Left cardiac atrium (tissue), 4 donors: ENCODE results near the gene SEC24D. TPM values are rescaled to one million over a fixed set of nuclear protein-coding genes. Genes with fewer than 3 reads are reported as not detected.
"Not testable (repeated sequence)": the region's sequence is repeated elsewhere in the genome, so short reads cannot be mapped to it uniquely, and the experiment has no call there.

Source experiments
- ATAC-seq, 2 donors: fragments of 200-7000 bp; cut with Tn5 transposase; one replicate each; pipeline ENCODE4 v1.9.1; 2020; ENCODE audit warnings: mild to moderate bottlenecking in 2 of 2, moderate library complexity in 2 of 2
- DNase-seq: peaks from one replicate; pipeline ENCODE4 v3.0.0-alpha.2; 2020
- intact Hi-C, 2 donors: fragments of 100-400 bp; cut with DNase I; formaldehyde crosslinking; loops; one replicate each; pipeline versions ENCODE4 v1.14.1 to v1.15.1; 2022 to 2023
- total RNA-seq, 2 donors: library from RNA; stranded (reverse); fragmentation: NEBNext Ultra II Directional; extraction: Animal tissue kit (Norgen Biotek cat#: 25700); gene quantifications; one replicate each; pipeline ENCODE4 v1.2.1, GENCODE V29; 2021
- donor health status: DM: no; HTN: yes; CAD: no.
- donor health status: DM: no; HTN: yes; CAD: no; lungs with severe emphysema.
- donor health status: DM: yes; HTN: yes; CAD: no.
- donor health status: Dilated cardiomyopathy.

SEC24D gene
- total RNA-seq, 2 donors from 2014 or later = 23.6 to 42.7 TPM

DNA sequence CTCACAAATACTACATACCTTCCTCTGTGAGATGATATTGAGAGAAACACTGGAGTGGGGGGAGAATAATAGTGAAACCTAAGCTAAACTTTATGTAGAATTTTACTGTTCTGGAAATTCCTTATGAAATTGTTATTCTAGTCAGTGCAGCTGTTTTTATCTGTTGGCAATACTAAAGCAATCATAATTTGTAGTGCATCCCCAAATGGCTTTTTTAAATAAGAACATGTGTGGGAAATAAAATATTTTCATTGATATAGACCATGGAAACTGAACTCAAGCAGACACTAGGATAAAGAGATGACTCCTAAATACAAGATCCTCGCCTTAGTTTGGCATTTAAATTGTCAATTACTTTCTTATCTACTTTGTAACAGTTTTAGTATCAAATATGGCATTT, 51.1 kb downstream of the SEC24D start:
- intact Hi-C loops = no loop called here
- ATAC-seq = no peak
- no peak for DNase-seq

DNA sequence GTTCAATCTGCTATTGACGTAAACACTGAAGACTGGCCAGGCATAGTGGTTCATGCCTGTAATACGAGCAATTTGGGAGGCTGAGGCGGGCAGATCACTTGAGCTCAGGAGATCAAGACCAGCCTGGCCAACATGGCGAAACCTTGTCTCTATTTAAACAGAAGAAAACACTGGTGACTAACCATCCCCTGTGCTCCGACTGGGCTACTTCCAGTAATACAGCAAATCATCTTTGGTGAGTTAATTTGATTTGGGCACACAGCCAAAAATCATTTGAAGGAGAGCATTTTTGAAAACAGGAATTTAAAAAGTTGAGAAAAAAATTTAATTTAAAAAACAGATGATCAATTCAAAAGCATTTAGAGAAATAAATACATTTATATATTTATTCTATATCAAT, 52.0 kb downstream of the SEC24D start:
- ATAC-seq = peak in 1 of 2 donors; percentile 35

DNA sequence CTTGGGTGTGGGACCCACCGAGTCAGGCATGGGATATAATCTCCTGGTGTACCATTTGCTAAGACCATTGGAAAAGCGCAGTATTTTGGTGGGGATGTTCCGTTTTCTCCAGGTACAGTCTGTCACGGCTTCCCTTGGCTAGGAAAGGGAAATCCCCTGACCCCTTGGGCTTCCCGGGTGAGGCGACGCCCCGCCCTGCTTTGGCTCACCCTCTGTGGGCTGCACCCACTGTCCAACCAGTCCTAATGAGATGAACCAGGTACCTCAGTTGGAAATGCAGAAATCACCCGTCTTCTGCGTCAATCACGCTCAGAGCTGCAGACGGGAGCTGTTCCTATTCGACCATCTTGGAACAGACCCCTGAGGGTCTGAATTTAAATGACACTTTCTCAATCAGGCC, 53.0 kb downstream of the SEC24D start:
- ATAC-seq, intact Hi-C loops, DNase-seq: not testable (repeated sequence)

More for the DNA sequence above, 52.0 kb downstream of the SEC24D start:
- intact Hi-C loops = no loop called here
- peak; percentile 31 for DNase-seq

DNA sequence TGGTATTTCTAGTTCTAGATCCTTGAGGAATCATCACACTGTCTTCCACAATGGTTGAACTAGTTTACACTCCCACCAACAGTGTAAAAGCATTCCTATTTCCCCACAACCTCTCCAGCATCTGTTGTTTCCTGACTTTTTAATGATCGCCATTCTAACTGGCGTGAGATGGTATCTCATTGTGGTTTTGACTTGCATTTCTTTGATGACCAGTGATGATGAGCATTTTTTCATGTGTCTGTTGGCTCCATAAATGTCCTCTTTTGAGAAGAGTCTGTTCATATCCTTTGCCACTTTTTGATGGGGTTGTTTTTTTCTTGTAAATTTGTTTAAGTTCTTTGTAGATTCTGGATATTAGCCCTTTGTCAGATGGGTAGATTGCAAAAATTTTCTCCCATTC, 58.3 kb downstream of the SEC24D start:
- ATAC-seq, DNase-seq: not testable (repeated sequence)
- intact Hi-C loops = loop anchor here in 1 of 2 donors (10.0 kb wide), 1 partner anchor 107 kb away; the partner anchor contains the start of gene SYNPO2

DNA sequence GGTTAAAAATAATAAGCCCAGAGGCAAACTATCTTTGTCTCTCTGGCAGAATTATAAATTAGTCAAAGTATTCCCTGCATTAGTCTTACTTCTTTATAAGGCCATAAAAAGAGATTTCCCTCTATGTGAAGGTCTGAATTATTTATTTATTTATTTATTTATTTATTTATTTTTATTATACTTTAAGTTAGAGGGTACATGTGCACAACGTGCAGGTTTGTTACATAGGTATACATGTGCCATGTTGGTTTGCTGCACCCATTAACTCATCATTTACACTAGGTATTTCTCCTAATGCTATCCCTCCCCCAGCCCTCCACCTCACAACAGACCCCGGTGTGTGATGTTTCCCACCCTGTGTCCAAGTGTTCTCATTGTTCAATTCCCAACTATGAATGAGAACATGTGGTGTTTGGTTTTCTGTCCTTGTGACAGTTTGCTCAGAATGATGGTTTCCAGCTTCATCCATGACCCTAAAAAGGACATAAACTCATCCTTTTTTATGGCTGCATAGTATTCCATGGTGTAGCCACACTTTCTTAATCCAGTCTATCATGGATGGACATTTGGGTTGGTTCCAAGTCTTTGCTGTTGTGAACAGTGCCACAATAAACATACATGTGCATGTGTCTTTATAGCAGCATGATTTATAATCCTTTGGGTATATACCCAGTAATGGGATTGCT, 58.8 kb downstream of the SEC24D start:
- not testable (repeated sequence) for DNase-seq, ATAC-seq
- intact Hi-C loops = loop anchor here in 1 of 2 donors (10.0 kb wide), 1 partner anchor 108 kb away; the partner anchor contains the start of gene SYNPO2

DNA sequence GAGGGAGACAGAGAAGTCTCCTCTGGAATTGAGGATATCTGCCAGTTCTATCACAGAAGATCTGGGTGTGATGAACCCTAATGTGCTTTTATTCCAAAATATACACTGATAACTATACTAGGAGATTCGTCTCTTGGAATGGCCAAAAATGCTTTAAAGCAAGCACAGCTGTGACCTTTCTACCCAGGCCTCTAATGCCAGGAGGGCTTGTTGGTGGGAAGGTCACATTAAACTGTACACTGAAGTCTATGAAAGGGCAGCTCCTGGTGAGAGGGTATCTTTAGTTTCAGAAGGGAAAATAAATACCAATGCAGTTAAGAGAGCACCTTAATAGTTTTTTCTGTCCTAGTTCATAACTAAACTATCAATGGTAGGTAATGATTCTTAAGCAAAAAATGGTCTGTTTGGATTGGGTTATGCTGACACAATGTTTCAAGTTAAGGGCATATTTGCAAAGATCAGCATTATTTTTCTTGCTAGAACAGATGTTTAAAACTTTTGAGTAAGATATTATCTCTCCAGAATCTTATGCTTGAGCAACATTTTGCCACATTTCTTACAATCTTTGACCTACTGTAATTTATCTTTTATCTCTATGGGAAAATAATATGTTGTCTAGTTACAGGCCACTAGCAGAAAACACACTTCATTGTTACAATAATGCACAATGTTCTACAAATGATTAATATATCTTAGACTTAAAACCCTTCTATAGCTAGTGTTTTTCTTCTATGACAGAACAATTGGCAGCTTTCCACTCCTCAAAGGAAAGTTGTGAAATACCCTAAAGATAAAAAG, 59.6 kb downstream of the SEC24D start:
- no peak for DNase-seq
- intact Hi-C loops = loop anchor here in 1 of 2 donors (10.0 kb wide), 1 partner anchor 108 kb away; the partner anchor contains the start of gene SYNPO2
- ATAC-seq = no peak

DNA sequence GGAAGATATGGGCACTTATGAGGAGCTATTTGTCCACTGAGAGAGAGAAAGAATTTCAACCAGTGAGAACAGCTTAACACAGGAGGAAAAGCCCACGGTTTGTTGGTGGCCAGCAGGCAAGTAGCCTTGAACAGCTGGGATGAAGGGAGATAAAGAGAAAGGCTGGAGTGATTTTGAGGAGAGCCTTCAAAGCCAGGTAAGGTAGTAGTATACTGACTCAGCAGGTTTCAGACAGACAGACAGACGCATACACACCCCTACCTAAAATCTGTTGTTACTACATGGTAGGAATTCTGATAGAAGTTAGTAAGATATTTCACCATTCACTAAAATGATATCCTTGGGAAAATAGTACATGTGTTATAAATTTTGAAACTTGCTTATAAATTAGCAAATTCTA, 60.5 kb downstream of the SEC24D start:
- intact Hi-C loops = loop anchor here in 1 of 2 donors (10.0 kb wide), 1 partner anchor 109 kb away; the partner anchor contains the start of gene SYNPO2
- no peak for DNase-seq

DNA sequence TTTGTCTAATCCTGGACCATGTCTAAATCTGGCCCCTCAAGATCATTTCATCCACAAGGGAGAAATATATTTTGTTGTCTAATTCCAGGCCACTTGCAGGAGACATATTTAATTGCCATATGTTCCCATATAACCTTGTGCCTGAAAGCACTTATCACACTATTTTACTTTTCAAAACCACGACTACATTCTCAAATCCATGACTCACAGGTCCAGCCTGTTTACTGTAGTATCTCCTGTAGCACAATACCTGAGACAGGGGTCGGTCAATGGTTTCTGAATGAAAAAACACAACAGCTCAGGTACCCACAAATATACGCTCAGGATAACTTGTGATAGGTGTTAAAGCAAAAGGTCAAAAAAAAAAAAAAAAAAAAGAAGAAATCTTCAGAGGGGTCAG, 60.9 kb downstream of the SEC24D start:
- ATAC-seq = no peak
- intact Hi-C loops = loop anchor here (5.0 to 10.0 kb wide), 3 partner anchors 110 to 197 kb away; partner anchors contain the start of gene SYNPO2 (in 2 of the 2)
- no peak for DNase-seq

More for the DNA sequence above, 60.5 kb downstream of the SEC24D start:
- ATAC-seq = peak in 1 of 2 donors; percentile 35

DNA sequence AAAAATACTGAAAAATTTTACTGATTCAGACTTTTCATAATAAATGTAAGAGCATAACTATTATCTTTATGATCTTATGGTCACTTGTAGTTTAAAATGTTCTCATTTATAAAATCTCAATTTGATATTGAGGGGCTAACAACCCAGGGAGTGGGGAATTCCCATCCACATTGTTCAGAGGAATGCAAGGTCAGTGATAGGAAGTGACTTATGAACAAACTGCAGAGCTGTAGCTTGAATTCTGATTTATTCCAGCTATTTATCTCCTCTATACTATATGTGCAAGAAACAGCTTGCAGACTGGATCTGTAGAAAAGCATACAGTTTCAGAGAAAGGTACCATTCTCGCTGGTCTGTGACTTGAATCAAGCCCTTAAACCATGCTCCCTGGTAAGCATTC, 61.6 kb downstream of the SEC24D start:
- DNase-seq = no peak
- intact Hi-C loops = loop anchor here (5.0 to 10.0 kb wide), 3 partner anchors 110 to 198 kb away; partner anchors contain the start of gene SYNPO2 (in 2 of the 2)
- ATAC-seq = no peak

DNA sequence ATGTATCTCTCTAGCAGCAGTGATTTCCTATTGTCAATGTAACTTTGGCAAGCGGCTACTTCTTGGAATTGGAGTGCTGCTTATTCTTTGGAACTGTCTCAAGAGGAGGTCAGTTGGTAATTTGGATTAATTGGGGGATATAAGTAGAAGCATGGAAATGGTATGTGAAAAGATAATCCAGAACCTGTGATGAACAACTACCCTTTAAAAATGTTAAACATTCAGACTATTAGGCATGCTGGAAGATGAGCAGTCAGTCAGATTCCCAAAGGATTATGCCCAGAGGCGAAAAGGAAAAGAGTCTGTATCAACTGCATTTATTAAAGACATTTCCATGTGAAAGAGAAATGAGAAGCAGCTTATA, 62.5 kb downstream of the SEC24D start:
- no peak for DNase-seq
- intact Hi-C loops = loop anchor here (2.0 to 10.0 kb wide), 4 partner anchors 111 to 199 kb away; partner anchors contain the start of gene SYNPO2 (in 2 of the 2)
- no peak for ATAC-seq

DNA sequence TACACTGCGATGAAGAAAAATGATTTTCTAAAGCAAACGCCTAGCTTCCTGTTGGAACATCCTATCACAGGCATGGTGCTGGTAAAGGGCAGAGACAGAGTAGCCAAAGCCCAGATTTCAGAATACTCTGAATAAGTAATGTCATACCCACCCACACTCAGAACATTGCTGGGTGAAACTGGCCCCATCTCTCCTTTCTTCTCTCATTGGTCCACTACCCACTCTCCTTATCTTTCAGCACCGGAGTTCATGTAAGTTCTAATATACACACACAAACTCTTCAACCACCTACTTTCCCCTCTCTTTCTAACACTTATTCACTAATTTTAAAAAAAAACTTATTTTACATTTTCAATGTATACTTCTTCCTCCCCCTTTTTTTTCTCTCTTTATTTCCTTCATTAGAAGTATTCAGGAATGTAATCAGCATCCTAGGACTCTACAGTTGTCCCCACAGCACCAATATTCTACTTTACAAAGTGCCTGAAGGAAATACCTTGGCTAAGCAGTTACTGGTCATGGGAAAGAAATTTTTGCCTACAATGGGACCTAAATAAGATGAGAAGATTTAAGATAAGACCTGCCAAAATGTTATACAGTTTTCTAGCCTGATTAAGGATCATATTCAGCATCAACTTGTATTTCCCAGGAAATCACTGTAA, 63.0 kb downstream of the SEC24D start:
- intact Hi-C loops = loop anchor here (2.0 to 10.0 kb wide), 4 partner anchors 112 to 199 kb away; partner anchors contain the start of gene SYNPO2 (in 2 of the 2)
- DNase-seq = no peak
- peak; percentile 32 to 63 for ATAC-seq

DNA sequence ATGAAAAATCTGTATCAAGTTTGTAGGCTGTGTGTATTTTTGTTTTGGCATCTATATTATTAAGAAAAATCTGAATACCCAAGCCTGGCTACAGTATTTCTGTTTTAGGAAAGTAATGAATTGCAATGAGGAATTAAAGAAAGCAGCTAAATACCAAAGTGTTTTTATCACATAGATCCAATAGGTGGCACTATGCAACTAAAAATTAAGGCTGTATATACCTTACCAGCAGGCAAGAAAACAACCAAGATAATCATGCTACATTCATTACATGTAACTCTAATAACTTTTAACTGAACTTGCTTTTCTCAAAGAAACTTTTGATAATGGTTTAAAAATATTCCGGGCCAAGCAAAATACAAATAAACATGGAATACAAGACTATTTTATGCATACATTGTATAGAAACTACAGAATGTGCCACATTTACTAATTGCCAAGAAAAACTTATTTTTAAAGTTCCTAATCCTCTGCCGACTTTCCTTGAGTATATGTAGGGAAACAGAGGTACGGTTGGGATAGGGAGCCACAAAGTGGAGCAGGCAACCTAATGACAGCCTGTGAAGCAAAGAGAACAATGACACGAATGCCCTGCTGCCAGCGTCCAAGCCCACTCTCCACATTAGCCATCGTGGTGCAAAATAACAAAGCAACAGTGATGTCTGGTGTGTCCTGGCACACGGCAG, 63.7 kb downstream of the SEC24D start:
- intact Hi-C loops = loop anchor here (2.0 to 10.0 kb wide), 4 partner anchors 113 to 200 kb away; partner anchors contain the start of gene SYNPO2 (in 2 of the 2)
- ATAC-seq = peak; percentile 80 to 82
- DNase-seq = no peak

DNA sequence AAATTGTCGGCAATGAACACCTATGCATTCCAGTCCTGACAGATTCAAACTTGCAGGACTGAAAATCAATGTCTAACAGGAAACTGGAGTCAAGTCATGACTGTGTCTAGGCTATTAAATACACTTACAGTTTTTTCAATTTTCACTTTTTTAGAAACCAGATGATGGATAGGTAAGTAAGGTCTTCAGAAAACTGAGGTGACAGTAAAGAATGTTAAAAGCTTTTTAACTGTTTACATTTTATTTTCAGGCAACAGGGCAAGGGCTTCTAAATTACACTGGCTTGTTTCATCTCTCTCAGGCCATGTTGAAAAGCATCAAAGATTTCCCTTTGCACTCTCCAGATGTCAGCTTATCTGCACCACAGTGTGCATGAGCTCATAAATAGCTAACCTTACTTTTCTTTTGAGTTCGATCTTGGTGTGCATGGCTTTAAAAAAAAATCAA, 65.2 kb downstream of the SEC24D start:
- intact Hi-C loops = loop anchor here (5.0 to 10.0 kb wide), 3 partner anchors 114 to 202 kb away; partner anchors contain the start of gene SYNPO2 (in 2 of the 2)
- ATAC-seq = peak in 1 of 2 donors; percentile 32
- no peak for DNase-seq

DNA sequence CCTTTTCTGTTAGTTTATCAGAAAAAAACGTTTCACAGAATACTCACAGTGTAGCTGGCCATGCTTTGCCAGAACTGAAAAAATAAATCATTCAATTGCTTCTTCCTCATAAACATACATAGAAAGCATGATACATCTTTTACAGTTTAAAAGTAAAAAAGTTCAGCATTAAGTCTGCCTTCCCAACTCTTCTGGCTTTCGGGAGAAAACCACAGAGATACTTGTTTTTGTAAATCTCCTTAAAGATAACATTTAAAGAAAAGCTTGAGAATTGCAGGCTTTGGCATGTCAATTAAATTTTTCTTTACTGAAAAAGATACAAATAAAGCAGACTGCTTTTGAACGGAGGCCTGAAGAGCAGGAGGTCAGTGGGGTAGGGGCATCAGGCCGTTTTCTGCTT, 66.8 kb downstream of the SEC24D start:
- ATAC-seq = no peak

DNA sequence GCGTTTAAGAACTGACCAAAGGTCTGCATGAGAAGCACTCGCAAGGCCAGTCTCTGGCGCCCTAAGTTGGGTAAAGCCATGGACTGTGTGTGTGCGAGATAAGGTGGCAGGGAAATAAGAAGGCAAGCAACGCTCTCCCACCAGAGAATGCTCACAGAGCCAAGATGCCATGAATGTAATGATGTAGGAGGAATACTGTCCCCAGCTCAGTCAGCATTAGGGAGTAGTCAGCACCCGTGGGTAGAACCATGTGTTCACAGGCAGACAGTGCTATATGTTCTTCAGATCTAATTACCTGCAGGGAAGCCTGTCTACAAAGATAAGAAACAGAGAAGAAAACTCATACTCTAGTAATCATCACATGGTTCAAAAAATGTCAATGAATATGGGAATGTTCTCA, 68.8 kb downstream of the SEC24D start:
- no peak for DNase-seq
- ATAC-seq = no peak
- intact Hi-C loops = no loop called here

More for the DNA sequence above, 66.8 kb downstream of the SEC24D start:
- no peak for DNase-seq
- intact Hi-C loops = no loop called here

DNA sequence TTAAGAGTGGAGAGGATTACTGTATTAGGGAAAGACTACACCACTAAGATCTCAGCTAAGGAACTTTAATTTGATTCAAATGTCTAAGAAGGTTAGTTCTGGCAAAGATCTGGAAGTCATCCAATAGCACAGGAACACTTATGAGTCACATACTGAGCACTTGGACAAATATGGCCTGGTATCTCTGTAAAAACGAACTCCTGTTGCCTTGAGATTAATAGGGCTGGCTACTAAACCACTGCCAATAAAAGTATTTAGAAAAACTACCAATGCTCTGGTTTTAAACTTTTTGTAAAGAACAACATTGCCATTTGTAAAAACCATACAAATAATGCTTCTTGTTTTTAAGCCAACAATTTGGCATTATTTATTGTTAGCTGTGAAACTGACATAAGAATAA, 70.5 kb downstream of the SEC24D start:
- ATAC-seq = peak; percentile 83 to 92
- intact Hi-C loops = no loop called here

DNA sequence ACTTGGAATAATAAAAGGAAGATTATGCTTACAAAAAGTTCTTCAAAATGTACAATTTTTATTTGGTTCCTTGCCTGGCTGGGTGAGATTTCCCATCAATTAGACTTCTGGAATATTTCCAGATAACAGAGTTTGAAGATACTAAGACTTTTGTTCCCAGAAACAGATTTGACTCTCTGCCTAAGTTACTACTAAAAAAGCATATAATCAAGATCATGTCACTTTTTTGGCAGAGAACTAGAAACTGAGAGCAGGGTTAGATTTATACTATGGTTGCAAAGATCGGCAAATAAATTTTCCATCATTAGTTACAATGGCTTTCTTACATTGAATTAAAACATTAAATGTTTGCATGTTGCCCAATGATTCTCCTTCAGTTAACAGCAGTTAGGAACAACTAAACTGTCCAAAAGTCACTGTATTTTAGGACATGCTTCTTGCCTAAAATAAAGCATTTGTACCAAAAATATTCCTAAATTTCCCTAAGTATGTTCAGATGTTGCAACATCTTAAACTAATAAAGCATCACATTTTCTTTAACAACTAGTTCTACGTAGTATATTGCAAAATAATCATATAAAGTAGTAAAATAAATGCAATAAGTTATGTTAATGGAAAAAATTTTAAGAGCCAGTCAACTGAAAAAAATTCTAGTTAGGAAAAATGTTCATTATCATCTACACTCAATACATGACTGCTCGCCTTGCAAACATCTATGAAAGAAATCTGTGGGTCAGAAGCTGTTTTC, 73.0 kb downstream of the SEC24D start:
- intact Hi-C loops = no loop called here
- DNase-seq (no peak), ATAC-seq (no peak)

More for the DNA sequence above, 70.5 kb downstream of the SEC24D start:
- no peak for DNase-seq

DNA sequence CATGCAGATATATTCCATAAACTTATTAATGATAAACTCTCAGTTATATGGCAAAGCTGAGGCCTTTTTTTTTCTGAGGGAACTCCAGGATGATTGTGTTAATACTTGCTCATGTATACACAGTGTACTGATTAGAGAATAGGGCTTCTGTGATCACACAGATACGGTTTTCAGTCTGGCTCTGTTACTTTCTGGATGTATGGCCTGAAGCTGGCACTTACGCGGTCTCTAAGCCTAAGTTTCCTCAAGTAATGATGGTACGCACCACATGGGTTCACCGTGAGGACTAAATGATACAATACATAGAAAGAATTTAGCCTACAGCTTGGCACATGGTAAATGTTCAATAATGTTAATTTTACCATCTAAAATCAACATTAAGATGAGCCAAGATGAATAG, 73.8 kb downstream of the SEC24D start:
- intact Hi-C loops = no loop called here
- DNase-seq = no peak
- no peak for ATAC-seq
